IPS-20b (cell line): ENCODE results near the gene CXXC5.
"Not testable (repeated sequence)": the region's sequence is repeated elsewhere in the genome, so short reads cannot be mapped to it uniquely, and the experiment has no call there.

Experiments used
- H3K27ac ChIP-seq: one replicate; pipeline ENCODE4 v1.5.1; 2013; ENCODE audit warnings: low read length
- H3K27me3 ChIP-seq: 2 replicates; pipeline ENCODE4 v1.6.1; 2013; ENCODE audit warnings: mild to moderate bottlenecking, low read length, inconsistent platforms; ENCODE audit not compliant: insufficient read depth
- H3K36me3 ChIP-seq: 2 replicates; pipeline ENCODE4 v1.6.1; 2013; ENCODE audit warnings: low read depth, mild to moderate bottlenecking, inconsistent platforms, low read length, moderate library complexity; ENCODE audit not compliant: insufficient read depth
- H3K4me1 ChIP-seq: 2 replicates; pipeline ENCODE4 v1.6.1; 2013; ENCODE audit warnings: mild to moderate bottlenecking, control low read depth, inconsistent platforms, low read length, moderate library complexity; ENCODE audit not compliant: insufficient read depth
- H3K4me3 ChIP-seq: 2 replicates; pipeline ENCODE4 v1.5.1; 2013; ENCODE audit warnings: mild to moderate bottlenecking, low read length, inconsistent platforms
- H3K9ac ChIP-seq: 2 replicates; pipeline ENCODE4 v1.6.1; 2013; ENCODE audit warnings: low read depth, mild to moderate bottlenecking, inconsistent platforms, low read length, moderate library complexity
- H3K9me3 ChIP-seq: 2 replicates; pipeline ENCODE4 v1.6.1; 2013; ENCODE audit warnings: mild to moderate bottlenecking, low read depth, low read length, inconsistent platforms; ENCODE audit not compliant: insufficient read depth

CXXC5 gene

DNA sequence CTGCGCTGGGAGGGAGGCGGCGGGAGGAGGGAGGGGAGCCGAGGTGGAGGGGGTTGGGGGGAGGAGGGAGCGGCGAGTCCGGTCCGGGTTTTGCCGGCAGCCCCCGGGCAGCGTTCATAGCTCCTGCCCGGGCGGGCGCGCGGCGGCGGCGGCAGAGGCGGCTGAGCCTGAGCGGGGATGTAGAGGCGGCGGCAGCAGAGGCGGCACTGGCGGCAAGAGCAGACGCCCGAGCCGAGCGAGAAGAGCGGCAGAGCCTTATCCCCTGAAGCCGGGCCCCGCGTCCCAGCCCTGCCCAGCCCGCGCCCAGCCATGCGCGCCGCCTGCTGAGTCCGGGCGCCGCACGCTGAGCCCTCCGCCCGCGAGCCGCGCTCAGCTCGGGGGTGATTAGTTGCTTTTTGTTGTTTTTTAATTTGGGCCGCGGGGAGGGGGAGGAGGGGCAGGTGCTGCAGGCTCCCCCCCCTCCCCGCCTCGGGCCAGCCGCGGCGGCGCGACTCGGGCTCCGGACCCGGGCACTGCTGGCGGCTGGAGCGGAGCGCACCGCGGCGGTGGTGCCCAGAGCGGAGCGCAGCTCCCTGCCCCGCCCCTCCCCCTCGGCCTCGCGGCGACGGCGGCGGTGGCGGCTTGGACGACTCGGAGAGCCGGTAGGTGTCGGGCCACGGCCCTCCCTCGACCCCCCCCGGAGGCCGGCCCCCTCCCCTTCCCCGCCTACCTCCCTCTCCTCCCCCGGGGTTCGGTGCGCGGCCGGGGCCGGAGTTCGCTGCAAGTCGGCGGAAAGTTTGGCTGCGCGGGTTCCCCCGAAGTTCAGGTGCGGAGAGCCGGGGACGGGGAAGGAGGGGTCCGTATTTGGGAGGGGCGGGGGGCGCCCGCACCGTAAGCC is at the start of gene CXXC5:
Gene CXXC5, plus strand, starts transcription at position 145 of the 877 bp plus-strand sequence. CDS start 32,175 bp downstream, outside the sequence.
- Histone ChIP-seq H3K9me3 (no peaks in the 10 kb centered on the region), H3K4me3 (peak within 1 kb of the TSS; percentile 89), H3K27ac (peak within 1 kb of the TSS; percentile 35), H3K9ac (peak within 1 kb of the TSS; percentile 86; the same call in 1 of the 2 replicates), H3K27me3 (peaks cover 45% of the 10 kb centered on the region), H3K36me3 (no peaks in the 10 kb centered on the region), H3K4me1 (peaks cover 27% of the 10 kb centered on the region)

- H3K27ac ChIP-seq, H3K4me3 ChIP-seq, H3K27me3 ChIP-seq, H3K4me1 ChIP-seq, H3K9ac ChIP-seq, H3K9me3 ChIP-seq: not testable (repeated sequence)
- peaks cover 37% of the 10 kb centered on the region for H3K36me3 ChIP-seq
Measured at GRCh38 chr5:139598601-139598965, 49.6 kb upstream of the CXXC5 start.

DNA sequence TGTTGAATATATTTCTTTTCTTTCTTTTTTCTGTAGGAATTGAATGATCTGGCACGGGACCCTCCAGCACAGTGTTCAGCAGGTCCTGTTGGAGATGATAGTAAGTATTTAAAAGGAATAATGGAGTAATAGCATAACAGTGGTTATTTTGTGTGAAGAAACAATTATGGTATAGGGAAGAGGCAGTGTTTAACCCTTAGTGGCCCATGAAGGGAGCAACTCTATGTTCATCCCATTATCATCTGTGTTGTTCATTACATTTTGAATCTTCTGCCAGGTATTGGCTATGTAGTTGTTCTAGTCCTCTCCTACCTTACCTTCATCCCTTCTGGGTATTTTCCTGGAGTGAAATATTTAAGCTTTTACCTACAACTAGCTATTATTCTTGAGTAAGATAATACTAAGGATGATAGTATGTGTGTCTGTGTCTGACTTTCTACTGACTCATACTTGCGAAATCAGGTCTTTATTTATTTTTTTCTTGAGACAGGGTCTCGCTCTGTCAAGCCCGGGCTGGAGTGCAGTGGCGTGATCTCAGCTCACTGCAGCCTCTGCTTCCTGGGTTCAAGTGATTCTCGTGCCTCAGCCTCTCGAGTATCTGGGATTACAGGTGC is 47.7 kb upstream of the CXXC5 start:
- Histone ChIP-seq H3K9me3 (no peaks in the 10 kb centered on the region), H3K4me1 (no peaks in the 10 kb centered on the region), H3K27me3 (no peaks in the 10 kb centered on the region), H3K36me3 (peaks cover 51% of the 10 kb centered on the region), H3K4me3 (no peak overlapping the region), H3K9ac (no peak overlapping the region), H3K27ac (no peak overlapping the region)

GRCh38 chr5:139601429-139601828 is 46.7 kb upstream of the CXXC5 start:
- no peaks in the 10 kb centered on the region for H3K4me1 ChIP-seq
- no peak overlapping the region for H3K27ac ChIP-seq
- H3K36me3 ChIP-seq: peaks cover 51% of the 10 kb centered on the region

GRCh38 chr5:139601948-139602347 is 46.2 kb upstream of the CXXC5 start:
- not testable (repeated sequence) for H3K27ac ChIP-seq, H3K4me1 ChIP-seq, H3K9me3 ChIP-seq, H3K4me3 ChIP-seq, H3K9ac ChIP-seq, H3K27me3 ChIP-seq
- peaks cover 51% of the 10 kb centered on the region for H3K36me3 ChIP-seq

More at GRCh38 chr5:139601429-139601828, 46.7 kb upstream of the CXXC5 start:
- Histone ChIP-seq H3K27me3 (no peaks in the 10 kb centered on the region), H3K4me3 (no peak overlapping the region), H3K9ac (no peak overlapping the region), H3K9me3 (no peaks in the 10 kb centered on the region)

DNA sequence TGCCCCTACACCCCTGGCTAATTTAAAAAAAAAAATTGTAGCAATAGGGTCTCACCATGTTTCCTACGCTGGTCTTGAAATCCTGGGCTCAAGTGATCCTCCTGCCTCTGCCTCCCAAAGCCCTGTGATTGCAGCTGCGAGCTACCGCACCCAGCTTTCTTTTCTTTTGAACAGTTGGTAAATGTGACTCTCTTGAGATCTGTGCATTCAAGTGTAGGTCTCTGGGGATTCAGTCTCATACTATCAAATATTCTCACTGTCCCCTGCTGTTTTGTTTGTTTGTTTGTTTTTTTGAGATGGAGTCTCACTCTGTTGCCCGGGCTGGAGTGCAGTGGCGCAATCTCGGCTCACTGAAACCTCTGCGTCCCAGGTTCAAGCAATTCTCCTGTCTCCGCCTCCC is 42.3 kb upstream of the CXXC5 start:
- no peak overlapping the region for H3K9ac ChIP-seq

GRCh38 chr5:139611703-139612584 is 36.2 kb upstream of the CXXC5 start:
- peaks cover 54% of the 10 kb centered on the region for H3K36me3 ChIP-seq

More for the DNA sequence above, 42.3 kb upstream of the CXXC5 start:
- Histone ChIP-seq H3K4me1 (no peaks in the 10 kb centered on the region), H3K36me3 (peaks cover 43% of the 10 kb centered on the region), H3K27me3 (no peaks in the 10 kb centered on the region), H3K9me3 (no peaks in the 10 kb centered on the region), H3K27ac (no peak overlapping the region), H3K4me3 (no peak overlapping the region)

DNA sequence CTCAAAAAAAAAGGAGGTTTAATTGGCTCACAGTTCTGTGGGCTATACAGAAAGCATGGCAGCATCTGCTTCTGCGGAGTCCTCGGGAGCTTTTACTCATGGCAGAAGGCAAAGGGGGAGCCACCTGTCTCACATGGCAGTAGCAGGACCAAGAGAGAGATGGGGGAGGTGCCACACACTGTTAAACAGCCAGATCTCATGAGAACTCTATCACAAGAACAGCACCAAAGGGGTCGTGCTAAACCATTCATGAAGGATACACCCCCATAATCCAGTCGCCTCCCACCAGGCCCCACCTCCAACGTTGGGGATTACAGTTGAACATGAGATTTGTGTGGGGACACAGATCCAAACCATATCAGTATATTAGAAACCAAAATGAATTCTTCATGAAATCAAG is 28.3 kb upstream of the CXXC5 start:
- Histone ChIP-seq H3K9ac (no peak overlapping the region), H3K9me3 (no peaks in the 10 kb centered on the region), H3K27ac (no peak overlapping the region), H3K4me1 (no peaks in the 10 kb centered on the region), H3K27me3 (no peaks in the 10 kb centered on the region), H3K36me3 (peaks cover 84% of the 10 kb centered on the region), H3K4me3 (no peak overlapping the region)

More at GRCh38 chr5:139611703-139612584, 36.2 kb upstream of the CXXC5 start:
- Histone ChIP-seq H3K27me3 (no peaks in the 10 kb centered on the region), H3K27ac (no peak overlapping the region), H3K9me3 (no peaks in the 10 kb centered on the region), H3K4me1 (no peaks in the 10 kb centered on the region), H3K9ac (no peak overlapping the region), H3K4me3 (no peak overlapping the region)

GRCh38 chr5:139625398-139625797 is 22.8 kb upstream of the CXXC5 start:
- peaks cover 82% of the 10 kb centered on the region for H3K36me3 ChIP-seq
- not testable (repeated sequence) for H3K27me3 ChIP-seq, H3K4me3 ChIP-seq, H3K9me3 ChIP-seq, H3K9ac ChIP-seq, H3K4me1 ChIP-seq, H3K27ac ChIP-seq

GRCh38 chr5:139630855-139631254 is 17.3 kb upstream of the CXXC5 start:
- H3K9ac ChIP-seq: no peak overlapping the region
- no peak overlapping the region for H3K4me3 ChIP-seq
- H3K9me3 ChIP-seq: no peaks in the 10 kb centered on the region
- H3K27me3 ChIP-seq: no peaks in the 10 kb centered on the region
- H3K27ac ChIP-seq: no peak overlapping the region
- peaks cover 48% of the 10 kb centered on the region for H3K36me3 ChIP-seq
- H3K4me1 ChIP-seq: peaks cover 7% of the 10 kb centered on the region; the same call in 1 of the 2 replicates

DNA sequence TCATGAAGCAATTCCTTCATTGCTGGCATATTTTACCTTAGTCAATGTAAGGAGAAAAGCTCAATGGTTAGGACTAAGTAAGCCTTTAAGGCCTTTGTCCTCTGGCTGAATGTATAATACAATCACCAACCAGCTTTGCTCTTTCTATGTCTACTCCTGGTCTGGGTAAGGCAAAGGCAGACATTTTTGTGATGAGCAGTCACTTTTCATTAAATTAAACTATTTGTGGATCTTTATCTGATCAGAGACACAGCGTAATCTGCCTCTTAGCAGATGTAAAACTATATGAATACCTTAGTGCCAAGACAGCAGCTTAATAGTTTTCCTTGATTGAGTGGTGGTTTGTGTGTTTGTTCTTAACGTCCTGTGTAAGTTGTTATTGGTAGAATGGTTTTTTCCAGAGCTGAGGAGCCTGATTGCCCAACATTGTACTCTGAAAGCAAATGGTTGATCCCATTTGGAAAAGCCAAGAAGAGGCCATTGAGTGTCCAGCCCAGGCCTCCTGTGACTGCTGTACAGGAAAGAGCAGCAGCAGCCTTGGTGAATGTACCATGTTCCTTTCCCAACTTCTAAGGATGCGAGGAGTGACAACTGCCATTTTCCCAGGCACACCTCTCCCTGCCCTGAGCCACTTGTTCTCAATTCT is 16.5 kb upstream of the CXXC5 start:
- Histone ChIP-seq H3K4me3 (no peak overlapping the region), H3K36me3 (peaks cover 40% of the 10 kb centered on the region), H3K9ac (no peak overlapping the region), H3K4me1 (peaks cover 15% of the 10 kb centered on the region; the same call in 1 of the 2 replicates), H3K27ac (no peak overlapping the region), H3K9me3 (no peaks in the 10 kb centered on the region), H3K27me3 (no peaks in the 10 kb centered on the region)
